Measurements from ENCODE around the gene SAP30BP. TPM values are rescaled to one million over a fixed set of nuclear protein-coding genes. Genes with fewer than 3 reads are reported as not detected.

The SAP30BP gene
- total RNA-seq, 1 donor from 2014 or later: 89.3 TPM

DNA sequence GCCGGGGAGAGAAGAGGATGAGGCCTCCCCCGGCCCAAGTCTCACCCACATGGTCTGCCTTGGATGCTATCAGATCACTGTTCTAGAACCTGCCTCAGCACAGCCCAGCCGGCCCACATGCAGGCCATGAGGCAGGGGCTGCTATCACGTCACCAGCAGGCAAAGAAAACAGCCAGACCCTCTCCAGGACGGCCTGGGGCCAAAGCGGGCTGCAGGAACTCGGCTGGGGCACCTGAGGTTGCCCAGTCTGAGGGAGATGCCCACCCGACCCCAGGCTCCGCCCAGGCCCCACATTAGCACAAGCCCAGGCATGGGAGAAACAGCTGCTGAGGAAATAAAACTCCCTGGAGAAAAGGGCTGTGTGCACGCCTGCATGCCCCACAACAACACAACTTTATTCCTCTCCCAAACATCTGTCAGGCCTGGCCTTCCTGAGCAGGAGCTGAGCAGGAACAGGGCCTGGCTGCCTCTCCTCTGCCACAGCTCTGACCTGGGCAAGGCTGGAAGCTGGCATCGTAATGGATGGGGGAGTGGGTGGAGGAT lies 40.6 kb upstream of the SAP30BP start:
- no peaks in the 10 kb centered on the region for H3K36me3 Mint-ChIP-seq
- H3K4me3 Mint-ChIP-seq: no peak overlapping the region
- TF ChIP-seq, protein P1, sequence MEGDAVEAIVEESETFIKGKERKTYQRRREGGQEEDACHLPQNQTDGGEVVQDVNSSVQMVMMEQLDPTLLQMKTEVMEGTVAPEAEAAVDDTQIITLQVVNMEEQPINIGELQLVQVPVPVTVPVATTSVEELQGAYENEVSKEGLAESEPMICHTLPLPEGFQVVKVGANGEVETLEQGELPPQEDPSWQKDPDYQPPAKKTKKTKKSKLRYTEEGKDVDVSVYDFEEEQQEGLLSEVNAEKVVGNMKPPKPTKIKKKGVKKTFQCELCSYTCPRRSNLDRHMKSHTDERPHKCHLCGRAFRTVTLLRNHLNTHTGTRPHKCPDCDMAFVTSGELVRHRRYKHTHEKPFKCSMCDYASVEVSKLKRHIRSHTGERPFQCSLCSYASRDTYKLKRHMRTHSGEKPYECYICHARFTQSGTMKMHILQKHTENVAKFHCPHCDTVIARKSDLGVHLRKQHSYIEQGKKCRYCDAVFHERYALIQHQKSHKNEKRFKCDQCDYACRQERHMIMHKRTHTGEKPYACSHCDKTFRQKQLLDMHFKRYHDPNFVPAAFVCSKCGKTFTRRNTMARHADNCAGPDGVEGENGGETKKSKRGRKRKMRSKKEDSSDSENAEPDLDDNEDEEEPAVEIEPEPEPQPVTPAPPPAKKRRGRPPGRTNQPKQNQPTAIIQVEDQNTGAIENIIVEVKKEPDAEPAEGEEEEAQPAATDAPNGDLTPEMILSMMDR (conservative IDR thresholded peaks at IDR 0.05): no peak
- DNase-seq (ENCODE audit: extremely low spot score, unreplicated experiment): no peak
- H3K27me3 Mint-ChIP-seq: no peaks in the 10 kb centered on the region
- no peak overlapping the region for H3K27ac Mint-ChIP-seq
- H3K9me3 Mint-ChIP-seq: no peaks in the 10 kb centered on the region
- peaks cover 9% of the 10 kb centered on the region for H3K4me1 Mint-ChIP-seq (ENCODE audit: unreplicated experiment)

DNA sequence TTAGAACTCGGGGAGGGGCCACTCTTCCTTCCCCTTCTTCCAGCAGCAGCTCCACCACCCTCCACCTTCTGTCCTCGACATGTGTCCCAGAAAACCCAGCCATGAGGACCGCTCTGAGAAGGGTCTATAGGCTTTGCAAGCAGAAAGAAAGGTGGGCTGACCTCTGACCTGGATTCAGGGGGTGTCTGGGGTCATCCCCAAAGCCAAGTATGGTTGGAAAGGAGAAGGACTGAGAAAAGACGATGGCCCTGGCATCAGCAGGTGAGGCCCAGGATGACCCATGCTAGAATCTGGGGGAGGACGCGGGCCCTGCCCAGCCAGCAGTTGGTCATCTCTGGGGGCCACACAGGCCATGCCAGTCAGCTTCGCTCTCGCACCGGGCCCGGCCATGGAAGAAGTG lies 40.0 kb upstream of the SAP30BP start:
- Mint-ChIP-seq H3K36me3 (no peaks in the 10 kb centered on the region), H3K4me1 (ENCODE audit: unreplicated experiment) (peaks cover 6% of the 10 kb centered on the region), H3K9me3 (no peaks in the 10 kb centered on the region), H3K27ac (no peak overlapping the region), H3K4me3 (no peak overlapping the region), H3K27me3 (no peaks in the 10 kb centered on the region)
- TF ChIP-seq, protein P1 (conservative IDR thresholded peaks at IDR 0.05): no peak
- no peak for DNase-seq (ENCODE audit: extremely low spot score, unreplicated experiment)

DNA sequence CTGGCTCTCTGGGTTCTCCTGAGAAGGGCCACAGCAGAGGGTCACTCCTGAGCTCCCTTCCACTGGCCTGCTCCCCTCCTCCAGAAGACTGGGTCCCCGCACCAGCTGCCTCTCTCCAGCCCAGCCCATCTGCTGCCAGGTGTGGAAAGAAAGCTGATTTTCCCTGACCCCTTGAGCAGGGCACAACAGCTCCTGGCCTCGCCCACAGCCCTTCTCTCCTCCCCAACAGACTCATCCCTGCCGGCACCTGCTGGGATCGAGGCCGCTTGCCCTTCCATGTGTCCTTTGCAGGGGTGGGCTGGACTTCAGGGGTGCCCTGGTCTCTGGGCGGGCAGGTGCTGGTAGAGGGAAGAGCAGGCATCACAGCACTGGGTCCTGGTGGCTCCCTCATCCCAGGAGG lies 38.7 kb upstream of the SAP30BP start:
- no peaks in the 10 kb centered on the region for H3K9me3 Mint-ChIP-seq
- DNase-seq (ENCODE audit: extremely low spot score, unreplicated experiment): no peak
- no peaks in the 10 kb centered on the region for H3K27me3 Mint-ChIP-seq
- TF ChIP-seq, protein P1 (conservative IDR thresholded peaks at IDR 0.05): no peak
- H3K4me1 Mint-ChIP-seq (ENCODE audit: unreplicated experiment): no peaks in the 10 kb centered on the region
- H3K4me3 Mint-ChIP-seq: no peak overlapping the region
- H3K27ac Mint-ChIP-seq: no peak overlapping the region
- H3K36me3 Mint-ChIP-seq: no peaks in the 10 kb centered on the region

DNA sequence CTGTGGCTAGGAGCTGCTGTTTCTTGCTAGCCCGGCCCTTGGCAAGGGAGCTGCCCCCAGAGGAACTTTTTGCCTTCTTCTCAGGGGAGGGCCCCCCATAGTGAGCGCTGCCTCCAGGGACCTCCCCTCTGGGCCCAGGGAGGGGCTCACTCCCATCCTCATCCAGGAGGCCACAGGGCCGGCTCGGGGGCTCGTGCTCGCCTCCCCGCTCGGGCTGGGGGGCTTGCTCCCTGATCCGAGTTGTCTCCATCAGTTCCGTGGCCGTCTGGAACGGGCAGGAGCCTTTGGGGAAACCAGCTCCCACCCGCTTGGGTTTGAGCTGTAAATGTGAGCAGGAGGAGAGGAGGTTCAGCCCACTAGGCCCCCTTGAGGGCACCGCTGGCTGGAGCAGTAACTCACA lies 38.0 kb upstream of the SAP30BP start:
- Mint-ChIP-seq H3K4me3 (no peak overlapping the region), H3K27ac (no peak overlapping the region), H3K4me1 (ENCODE audit: unreplicated experiment) (peaks cover 5% of the 10 kb centered on the region), H3K27me3 (no peaks in the 10 kb centered on the region), H3K9me3 (no peaks in the 10 kb centered on the region), H3K36me3 (no peaks in the 10 kb centered on the region)
- no peak for DNase-seq (ENCODE audit: extremely low spot score, unreplicated experiment)
- TF ChIP-seq, protein P1 (conservative IDR thresholded peaks at IDR 0.05): no peak

DNA sequence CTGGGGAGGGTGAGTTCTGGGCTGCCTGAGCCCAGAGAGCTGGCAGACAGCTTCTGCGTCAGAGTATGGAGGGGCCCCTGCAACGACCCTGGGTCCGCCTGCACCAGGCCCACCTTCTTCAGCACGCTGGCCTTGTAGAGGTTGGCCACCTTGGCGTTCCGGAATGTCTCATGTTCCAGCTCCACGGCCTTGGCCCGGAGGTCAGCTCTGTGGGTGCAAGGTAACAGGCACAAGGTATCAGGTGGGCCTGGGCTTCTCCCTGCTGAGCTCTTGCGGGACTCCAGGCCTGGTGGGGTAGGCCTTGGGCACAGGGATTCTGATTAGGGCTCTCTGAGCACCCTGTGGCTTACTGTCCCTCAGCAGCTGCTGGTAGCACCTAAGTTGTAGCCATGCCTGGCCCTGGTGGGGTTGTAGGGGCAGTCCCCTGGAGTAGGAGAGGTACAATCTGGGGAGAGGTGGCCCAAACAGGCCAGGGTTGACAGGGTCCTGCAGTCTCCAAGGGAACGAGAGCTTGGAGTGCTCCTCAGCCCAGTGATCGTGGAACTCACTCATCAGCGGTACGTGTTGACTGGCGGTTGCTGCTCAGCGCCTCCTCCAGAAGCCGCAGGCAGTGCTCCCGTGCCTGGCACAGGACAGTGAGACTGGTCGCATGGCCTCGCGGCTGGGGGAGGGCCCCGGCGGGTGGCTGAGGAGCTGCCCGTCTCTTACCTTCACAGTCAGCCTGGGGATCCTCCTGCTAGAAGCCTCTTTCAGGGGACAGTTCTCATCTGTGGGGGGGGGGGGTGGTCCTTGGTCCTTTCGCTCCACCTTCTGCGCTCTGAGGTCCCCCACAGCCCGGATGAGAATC lies 36.8 kb upstream of the SAP30BP start:
- H3K36me3 Mint-ChIP-seq: no peaks in the 10 kb centered on the region
- no peak overlapping the region for H3K27ac Mint-ChIP-seq
- no peak for DNase-seq (ENCODE audit: extremely low spot score, unreplicated experiment)
- H3K4me3 Mint-ChIP-seq: no peak overlapping the region
- no peaks in the 10 kb centered on the region for H3K27me3 Mint-ChIP-seq
- no peaks in the 10 kb centered on the region for H3K9me3 Mint-ChIP-seq
- TF ChIP-seq, protein P1 (conservative IDR thresholded peaks at IDR 0.05): no peak
- H3K4me1 Mint-ChIP-seq (ENCODE audit: unreplicated experiment): peaks cover 13% of the 10 kb centered on the region
